Measurements from ENCODE around the gene SLC43A1.

SLC43A1 gene

DNA sequence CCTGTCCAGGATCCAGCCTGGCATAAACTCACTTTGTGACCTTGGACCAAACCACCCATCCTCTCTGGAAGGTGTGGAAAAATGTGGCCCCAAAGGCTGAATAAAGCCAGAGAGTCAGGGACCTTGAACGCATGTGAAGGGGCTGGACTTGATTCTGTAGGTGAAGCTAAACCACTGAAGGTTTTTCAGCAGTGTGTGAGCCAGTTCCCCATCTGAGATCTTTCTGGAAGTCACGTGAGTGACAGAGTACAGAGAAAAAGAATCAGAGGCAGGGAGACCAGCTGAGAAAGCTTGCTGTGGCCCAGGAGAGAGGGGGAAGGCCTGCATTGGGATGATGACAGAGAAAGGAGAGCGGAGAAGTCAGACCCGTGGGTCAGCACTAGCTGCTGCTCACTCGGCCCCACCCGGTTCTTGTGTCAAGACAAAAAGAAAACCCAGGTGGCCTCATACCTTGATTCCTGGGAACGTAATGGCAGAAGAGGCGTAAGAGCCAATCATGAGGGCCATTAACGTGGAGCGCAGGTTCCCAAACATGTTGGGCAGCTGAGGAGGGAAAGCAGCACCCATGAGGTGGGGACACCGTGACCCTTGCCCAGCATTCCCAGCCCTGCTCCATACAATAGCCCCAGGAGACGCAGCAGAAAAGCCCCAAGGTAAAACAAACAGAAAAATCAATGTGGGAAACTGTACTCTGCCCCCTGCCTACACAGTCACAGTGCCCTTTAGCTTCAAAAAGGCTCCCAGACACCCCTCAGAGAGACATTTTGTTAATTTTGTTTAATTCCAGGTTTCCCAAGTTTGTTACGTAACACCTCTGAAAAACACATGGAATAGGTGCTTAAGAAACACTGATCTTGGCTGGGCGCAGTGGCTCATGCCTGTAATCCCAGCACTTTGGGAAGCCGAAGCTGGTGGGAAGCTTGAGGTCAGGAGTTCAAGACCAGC, 17.9 kb downstream of the SLC43A1 start:
- no peak for DNase-seq

DNA sequence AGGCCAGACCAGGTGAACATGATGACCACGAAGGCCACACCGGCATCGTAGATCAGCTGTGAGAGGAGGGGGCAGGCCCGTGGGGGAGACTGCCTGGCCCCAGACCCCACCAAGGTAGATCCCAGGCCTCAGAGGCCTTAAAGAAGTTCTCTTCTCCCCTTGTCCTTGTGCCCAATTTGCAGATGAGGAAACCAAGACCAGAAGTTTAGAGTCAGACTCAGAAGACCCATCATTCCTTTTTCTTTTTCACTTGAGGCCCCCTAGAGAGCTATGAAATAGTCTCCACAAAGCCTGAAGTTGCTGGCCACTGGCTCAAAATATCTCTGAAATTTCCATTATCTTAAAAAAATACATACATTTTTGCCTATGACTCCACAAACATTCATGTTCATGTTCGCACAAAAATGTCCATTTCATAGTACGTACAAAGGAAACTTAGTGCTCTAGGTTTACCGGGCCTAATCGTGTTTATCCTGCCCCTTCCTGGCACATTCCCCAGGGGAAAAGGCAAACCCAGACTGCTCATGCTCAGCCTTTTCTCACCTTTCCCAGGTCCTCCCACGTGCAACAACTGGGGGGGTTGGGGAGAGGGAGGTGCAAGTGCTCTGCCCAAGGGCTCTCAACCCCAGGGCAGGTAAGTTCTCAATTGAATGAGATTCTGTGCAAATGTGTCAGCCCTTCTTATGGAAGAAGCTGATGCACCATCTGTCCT, 19.2 kb downstream of the SLC43A1 start:
- no peak for DNase-seq

- DNase-seq = no peak
These were observed 21.7 kb downstream of the SLC43A1 start for GRCh38 chr11:57493507-57494503.

DNA sequence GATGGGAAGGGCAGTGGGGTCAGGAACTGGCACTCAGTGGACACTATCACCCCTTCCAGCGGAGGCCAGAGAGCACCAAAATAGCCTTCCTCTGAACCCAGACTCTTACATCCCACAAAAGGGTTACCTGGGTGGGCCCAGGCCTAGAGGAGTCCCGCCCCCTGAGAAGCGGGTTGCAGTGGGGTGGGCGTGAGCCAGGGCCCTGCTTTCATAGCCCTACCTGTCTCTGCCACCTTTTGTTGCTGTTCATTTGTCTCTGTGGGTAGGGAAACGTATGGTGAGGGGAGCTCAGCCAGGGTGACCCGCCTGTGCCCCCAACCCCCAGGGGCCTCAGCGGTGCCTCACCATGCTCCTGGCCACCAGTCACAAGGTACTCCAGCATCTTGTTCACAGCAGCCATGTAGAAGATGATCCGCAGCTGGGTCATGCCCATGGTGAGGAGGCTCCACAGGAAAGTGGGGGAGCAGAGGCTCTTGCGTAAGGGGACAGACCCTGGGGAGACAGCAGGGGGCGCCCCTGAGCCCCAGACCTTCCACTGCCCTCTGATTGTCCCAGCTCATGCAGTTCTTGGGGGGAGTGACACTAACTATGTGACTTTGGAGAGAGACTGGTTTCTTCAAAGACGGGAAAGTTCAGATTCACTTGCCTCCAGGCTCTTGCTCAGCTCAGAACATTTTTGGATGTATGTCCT, 24.0 kb downstream of the SLC43A1 start:
- DNase-seq = no peak

GRCh38 chr11:57490456-57491248, 24.9 kb downstream of the SLC43A1 start:
- DNase-seq = no peak

DNA sequence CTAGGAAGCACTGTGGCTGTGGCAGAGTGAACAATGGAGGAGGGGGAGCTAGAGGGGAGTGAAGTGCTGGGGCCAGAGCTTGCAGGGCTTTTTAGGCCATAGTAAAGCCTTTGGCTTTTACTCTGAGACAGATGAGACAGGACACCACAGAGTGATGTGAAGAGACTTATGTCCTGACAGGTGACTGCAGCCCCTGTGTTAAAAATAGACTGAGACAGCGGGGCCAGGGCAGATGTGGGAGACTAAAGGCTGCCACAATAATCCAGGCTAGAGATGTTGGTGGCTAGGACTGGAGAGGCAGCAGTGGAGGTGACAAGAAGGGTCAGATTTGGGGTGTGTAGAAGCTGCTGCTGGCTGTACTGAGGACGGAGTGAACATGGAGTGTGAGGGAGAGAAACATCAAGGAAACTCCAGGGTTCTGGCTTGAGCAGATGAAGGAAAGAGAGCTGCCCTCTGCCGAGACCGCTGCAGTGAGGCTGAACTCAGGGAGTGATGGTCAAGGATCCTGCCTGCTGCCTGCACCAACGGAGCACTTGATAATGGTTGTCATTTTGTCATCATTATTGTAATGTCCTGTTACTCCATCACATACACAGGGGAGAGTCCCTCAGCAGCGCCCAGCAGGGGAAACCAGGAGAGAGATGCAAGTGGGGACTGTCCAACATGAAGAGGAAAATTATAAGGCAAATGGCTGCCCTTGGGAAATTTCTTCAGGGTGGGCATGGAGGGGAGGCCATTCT, 27.4 kb downstream of the SLC43A1 start:
- DNase-seq = no peak

- DNase-seq = no peak
These were observed 28.3 kb downstream of the SLC43A1 start for GRCh38 chr11:57487021-57487778.

DNA sequence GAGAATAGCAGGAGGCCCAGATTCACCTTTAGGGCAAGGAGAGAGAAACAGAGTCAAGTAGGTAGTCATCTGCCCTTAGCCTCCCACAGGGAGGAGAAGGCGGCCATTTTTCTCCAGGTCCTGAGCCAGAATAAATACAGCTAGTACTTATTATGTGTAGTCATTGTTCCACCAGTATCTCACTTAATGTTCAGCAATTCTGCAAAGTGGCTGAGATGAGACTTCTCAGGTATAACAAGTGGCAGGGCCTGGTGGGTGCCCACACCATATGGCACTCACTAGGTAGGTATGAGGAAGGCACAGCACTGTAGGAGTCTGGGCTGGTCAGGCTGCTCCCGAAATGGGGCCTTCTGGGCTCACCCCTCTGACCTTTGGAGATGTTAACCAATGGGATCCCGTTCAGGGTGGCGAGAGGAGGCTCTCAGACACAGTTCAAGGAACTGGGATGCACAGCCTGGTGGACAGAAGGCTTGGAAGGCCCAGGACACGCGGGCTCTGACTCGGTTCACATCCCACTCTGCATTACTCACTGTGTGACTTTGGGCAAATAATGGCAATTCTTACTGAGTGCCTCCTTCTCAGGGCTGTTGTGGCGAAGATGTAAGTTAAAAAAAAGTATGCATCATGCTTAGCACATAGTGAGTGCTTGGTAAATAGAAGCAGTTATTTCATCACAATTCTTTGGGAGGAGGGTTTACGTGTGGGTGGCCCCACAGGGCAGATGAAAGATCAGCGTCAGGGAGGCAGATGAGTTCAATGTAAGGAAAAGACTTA, 30.1 kb downstream of the SLC43A1 start:
- no peak for DNase-seq

- DNase-seq = no peak
These were observed 31.3 kb downstream of the SLC43A1 start for GRCh38 chr11:57484141-57484710.

GRCh38 chr11:57483562-57483918, 32.0 kb downstream of the SLC43A1 start:
- DNase-seq = no peak

DNA sequence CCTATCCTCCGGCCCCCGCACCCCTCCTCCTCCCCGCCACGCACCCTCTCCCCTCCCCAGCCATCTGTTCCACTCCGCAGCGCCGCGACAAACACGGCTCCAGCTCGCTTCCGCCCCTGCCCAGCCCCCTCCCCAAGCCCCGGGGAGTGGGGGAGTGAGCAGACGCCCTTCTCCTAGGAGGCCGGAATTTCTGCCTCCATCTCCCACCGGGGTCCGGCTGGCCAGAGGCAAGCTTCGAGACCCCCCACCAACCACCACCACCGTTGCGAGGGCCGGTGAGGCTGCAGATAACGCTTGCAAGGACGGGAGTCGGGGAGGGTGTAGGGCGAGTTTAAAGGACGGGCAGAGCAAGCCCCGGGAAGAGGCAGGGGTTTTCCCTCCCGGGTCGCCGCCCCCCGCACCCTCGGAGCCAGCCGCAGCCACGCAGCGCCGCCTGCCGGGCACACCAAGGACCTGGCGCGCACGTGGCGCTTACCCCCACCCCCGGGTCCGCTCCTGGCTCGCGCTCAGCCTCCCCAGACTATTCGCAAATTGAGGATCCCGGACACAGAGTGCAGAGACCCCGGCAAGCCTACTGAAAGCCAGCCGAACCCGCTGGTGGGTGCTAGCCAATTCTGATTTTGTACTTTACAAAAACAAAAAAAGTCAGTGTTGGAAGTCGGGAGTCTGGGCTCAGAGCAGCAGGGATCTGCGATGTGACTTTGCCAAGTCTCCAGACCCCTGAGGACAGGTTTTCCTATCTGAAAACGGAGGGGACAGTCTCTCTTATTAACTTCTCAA, 32.5 kb downstream of the SLC43A1 start:
- no peak for DNase-seq

DNA sequence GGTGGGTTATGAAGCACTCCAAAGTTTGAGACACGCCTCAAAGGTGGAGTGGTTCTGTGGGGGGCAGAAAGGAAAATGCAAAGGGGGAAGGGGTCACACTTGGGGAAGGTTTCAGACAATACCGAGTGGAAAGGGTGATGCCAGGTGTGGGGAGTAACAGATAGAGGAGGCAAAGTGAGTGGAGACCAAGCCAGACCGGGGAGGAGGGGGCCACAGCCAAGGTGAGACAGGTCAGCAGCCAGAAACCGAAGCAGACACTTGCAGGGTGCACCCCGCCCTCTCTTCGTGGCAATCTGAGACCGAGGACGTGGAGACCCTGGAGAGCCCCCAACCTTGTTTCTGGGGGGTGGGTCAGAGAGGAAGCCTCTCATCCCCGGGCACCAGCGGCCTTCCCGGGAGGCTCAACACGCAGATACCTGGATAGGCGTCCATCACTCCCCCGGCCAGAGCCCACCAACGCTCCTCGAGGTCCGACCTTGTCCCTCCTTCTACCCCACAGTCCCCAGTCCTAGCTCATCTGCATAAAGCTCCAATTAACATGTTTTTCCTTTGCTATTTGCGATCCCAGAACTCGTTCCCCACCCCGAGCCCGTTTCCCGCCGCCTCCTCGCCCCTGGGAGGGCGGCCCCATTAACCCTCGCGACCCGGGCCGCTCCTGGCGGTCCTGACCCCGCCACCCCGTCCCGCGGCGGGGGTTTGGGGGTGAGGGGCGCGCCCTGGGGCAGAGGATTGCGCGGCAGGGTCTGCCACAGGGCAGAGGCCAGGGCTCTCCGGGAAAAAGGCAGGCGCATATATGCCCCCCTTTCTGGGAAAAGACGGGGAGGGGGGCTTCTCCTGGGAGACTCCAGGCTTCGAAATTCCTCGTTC, 33.4 kb downstream of the SLC43A1 start:
- DNase-seq = no peak

DNA sequence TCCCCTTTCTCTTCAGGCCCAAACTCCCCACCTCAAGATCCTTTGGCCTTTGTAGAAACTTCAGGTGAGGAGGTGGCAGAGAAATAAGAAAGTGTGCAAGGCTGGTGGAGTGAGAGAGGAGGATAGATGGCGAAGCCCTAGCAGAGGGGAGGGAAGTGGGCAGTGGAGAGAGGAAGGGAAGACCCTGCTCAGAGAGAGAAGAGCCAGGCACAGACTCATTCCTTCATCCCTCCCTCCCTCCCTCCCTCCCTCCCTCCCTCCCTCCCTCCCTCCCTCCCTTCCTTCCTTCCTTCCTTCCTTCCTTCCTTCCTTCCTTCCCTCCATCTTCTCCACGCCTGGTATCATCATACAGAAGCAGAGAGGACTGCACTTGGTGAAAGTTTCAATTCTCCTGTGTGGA, 34.2 kb downstream of the SLC43A1 start:
- no peak for DNase-seq

DNA sequence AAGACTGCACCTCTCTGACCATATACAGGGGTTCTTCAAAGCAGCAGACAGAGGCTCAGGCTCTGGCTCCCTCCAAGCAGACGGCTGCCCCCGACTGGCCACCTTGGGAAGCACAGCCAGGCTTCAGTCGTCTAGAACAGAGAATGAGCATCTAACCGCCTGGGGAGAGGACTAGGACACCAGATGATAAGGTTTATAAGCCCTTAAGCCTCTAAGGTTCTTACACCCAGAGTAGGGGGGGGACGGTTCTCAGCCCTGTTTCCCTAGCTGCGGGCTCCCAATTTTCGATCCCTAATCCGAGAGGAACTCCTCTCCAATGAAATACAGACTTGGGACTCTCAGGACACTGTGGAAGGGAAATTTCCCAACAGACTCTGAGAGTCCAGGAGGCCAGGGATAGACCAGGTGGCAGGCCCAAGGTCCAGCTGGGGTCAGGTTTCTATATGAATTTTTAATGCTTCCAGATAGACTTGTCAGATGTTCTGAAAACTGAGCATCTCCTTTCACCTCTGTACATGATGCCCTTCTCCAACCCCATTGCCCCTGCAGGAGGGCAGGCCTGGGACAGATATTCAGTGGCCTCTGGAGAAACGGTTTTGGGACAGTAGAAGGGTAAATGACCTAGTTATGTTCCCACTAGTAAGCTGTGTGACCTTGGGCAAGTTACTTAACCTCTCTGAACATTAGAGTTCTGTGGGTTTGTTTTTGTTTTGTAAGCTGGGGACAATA, 34.9 kb downstream of the SLC43A1 start:
- DNase-seq = no peak

DNA sequence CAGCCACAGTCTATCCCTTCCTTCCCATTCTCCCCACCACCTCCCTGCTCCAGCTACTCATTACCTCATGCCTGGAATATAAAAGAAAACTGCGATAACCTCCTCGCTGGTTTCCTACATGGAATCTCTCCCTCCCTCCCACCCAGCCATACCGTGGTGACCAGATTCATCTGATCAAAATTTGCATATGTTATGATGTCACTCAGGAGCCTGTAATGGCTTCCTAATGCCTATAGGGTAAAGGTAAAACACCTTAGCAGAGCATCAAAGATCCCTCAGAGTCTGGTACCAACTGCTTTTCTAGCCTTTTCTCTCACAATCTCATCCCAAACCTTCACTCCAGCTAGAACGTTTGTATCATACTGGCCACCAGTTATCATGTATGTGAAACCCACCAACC, 35.6 kb downstream of the SLC43A1 start:
- DNase-seq = no peak

GRCh38 chr11:57479021-57479663, 36.4 kb downstream of the SLC43A1 start:
- DNase-seq = no peak

Data from amniotic stem cell (primary cell).